GM12878 (cell line): ENCODE measurements around the gene HCRTR2.
A peak's percentile ranks its signal among the peaks of the same experiment; 100 is the strongest.

Experiments
- SPI1 ChIP-seq: IDR thresholded peaks from 2 replicates; pipeline ENCODE4 v1.6.1; 2011; ENCODE audit warnings: low read depth, mild to moderate bottlenecking, low read length, moderate library complexity, borderline replicate concordance; ENCODE audit not compliant: insufficient read depth
- TCF3 ChIP-seq: IDR thresholded peaks from 2 replicates; pipeline ENCODE4 v1.6.1; 2012; ENCODE audit warnings: low read depth, mild to moderate bottlenecking, low read length, borderline replicate concordance; ENCODE audit not compliant: insufficient read depth

DNA sequence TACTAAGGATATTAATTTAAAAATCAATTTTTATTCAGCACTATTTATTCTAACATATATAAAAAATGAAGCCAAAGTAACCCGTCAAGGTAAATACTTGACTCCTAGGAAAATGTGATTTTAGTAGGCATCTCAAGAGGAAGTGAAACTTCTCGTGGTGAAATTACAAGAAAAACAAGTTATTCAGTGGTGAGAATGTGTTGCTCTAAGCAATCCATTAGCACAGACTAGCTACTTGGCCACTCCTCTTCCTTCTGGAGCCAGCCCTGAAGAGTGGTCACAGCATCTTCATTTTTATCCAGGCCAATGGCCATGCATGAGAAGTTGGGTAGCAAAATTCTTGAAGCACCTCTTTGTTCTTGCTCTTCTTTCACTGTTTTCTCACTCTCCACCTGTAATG lies 112.5 kb downstream of the HCRTR2 start:
- peak; percentile 79 for TF ChIP-seq SPI1
- TF ChIP-seq TCF3: no peak
